Subcutaneous abdominal adipose tissue (tissue), 5 donors: Measurements from ENCODE around the gene MRPS25.

Experiments
- H3K27ac ChIP-seq: one replicate; pipeline ENCODE4 v1.7.0; 2013; ENCODE audit warnings: low read depth, mild to moderate bottlenecking, inconsistent platforms, low read length, moderate library complexity
- H3K27me3 ChIP-seq, 5 donors: one replicate each; pipeline ENCODE4 v1.7.0; 2013; ENCODE audit warnings: low read length in 5 of 5, inconsistent platforms in 1 of 5; ENCODE audit not compliant: control insufficient read depth in 5 of 5, insufficient read depth in 4 of 5
- H3K36me3 ChIP-seq, 5 donors: one replicate each; pipeline ENCODE4 v1.7.0; 2013; ENCODE audit warnings: low read length in 5 of 5; ENCODE audit not compliant: control insufficient read depth in 5 of 5, insufficient read depth in 5 of 5
- H3K4me1 ChIP-seq, 5 donors: one replicate each; pipeline ENCODE4 v1.7.0; 2013; ENCODE audit warnings: low read length in 5 of 5, mild to moderate bottlenecking in 3 of 5, moderate library complexity in 1 of 5; ENCODE audit not compliant: control insufficient read depth in 5 of 5, insufficient read depth in 5 of 5
- H3K4me3 ChIP-seq, 5 donors: one replicate each; pipeline ENCODE4 v1.7.0; 2013; ENCODE audit warnings: low read length in 5 of 5, low read depth in 1 of 5
- H3K9ac ChIP-seq, 5 donors: one replicate each; pipeline ENCODE4 v1.7.0; 2013; ENCODE audit warnings: low read length in 5 of 5, mild to moderate bottlenecking in 4 of 5, moderate library complexity in 3 of 5
- H3K9me3 ChIP-seq, 5 donors: one replicate each; pipeline ENCODE4 v1.7.0; 2013; ENCODE audit warnings: low read length in 5 of 5; ENCODE audit not compliant: control insufficient read depth in 5 of 5
- donor health status: healthy.
- donor health status: healthy.
- donor health status: healthy.
- donor health status: healthy.
- donor health status: healthy.

The MRPS25 gene

GRCh38 chr3:15086699-15087098 lies 21.6 kb upstream of the MRPS25 start:
- no peak overlapping the region for H3K4me3 ChIP-seq
- no peaks in the 10 kb centered on the region for H3K4me1 ChIP-seq
- no peak overlapping the region for H3K9ac ChIP-seq
- no peaks in the 10 kb centered on the region for H3K27me3 ChIP-seq
- H3K27ac ChIP-seq = no peak overlapping the region
- H3K36me3 ChIP-seq = peaks cover 37 to 83% (median 60%) of the 10 kb centered on the region in 5 donors
- H3K9me3 ChIP-seq = no peaks in the 10 kb centered on the region

GRCh38 chr3:15086263-15086662 lies 21.1 kb upstream of the MRPS25 start:
- H3K27ac ChIP-seq = no peak overlapping the region
- peaks cover 41 to 83% (median 61%) of the 10 kb centered on the region in 5 donors for H3K36me3 ChIP-seq
- H3K4me3 ChIP-seq = no peak overlapping the region
- no peaks in the 10 kb centered on the region for H3K27me3 ChIP-seq
- no peaks in the 10 kb centered on the region for H3K9me3 ChIP-seq
- H3K4me1 ChIP-seq = no peaks in the 10 kb centered on the region
- no peak overlapping the region for H3K9ac ChIP-seq

- Histone ChIP-seq H3K27ac (no peak overlapping the region), H3K36me3 (peaks cover 43 to 93% (median 74%) of the 10 kb centered on the region in 5 donors)
Observed at GRCh38 chr3:15083252-15083651, 18.1 kb upstream of the MRPS25 start.

GRCh38 chr3:15081960-15082664 lies 17.0 kb upstream of the MRPS25 start:
- Histone ChIP-seq H3K27ac (no peak overlapping the region), H3K36me3 (peaks cover 53 to 96% (median 86%) of the 10 kb centered on the region in 5 donors), H3K9me3 (no peaks in the 10 kb centered on the region), H3K9ac (no peak overlapping the region), H3K4me3 (no peak overlapping the region), H3K4me1 (no peaks in the 10 kb centered on the region), H3K27me3 (no peaks in the 10 kb centered on the region)

More at GRCh38 chr3:15083252-15083651, 18.1 kb upstream of the MRPS25 start:
- H3K9me3 ChIP-seq = no peaks in the 10 kb centered on the region
- no peak overlapping the region for H3K9ac ChIP-seq
- no peaks in the 10 kb centered on the region for H3K27me3 ChIP-seq
- no peak overlapping the region for H3K4me3 ChIP-seq
- H3K4me1 ChIP-seq = no peaks in the 10 kb centered on the region

GRCh38 chr3:15079091-15079490 lies 14.0 kb upstream of the MRPS25 start:
- H3K9ac ChIP-seq = no peak overlapping the region
- H3K27me3 ChIP-seq = no peaks in the 10 kb centered on the region
- H3K4me1 ChIP-seq = peaks cover 0 to 4% (median 0%) of the 10 kb centered on the region in 5 donors
- H3K9me3 ChIP-seq = no peaks in the 10 kb centered on the region
- no peak overlapping the region for H3K27ac ChIP-seq
- H3K36me3 ChIP-seq = peaks cover 53 to 97% (median 93%) of the 10 kb centered on the region in 5 donors
- no peak overlapping the region for H3K4me3 ChIP-seq

- Histone ChIP-seq H3K36me3 (peaks cover 45 to 79% (median 73%) of the 10 kb centered on the region in 5 donors), H3K27me3 (no peaks in the 10 kb centered on the region), H3K27ac (no peak overlapping the region), H3K4me3 (no peak overlapping the region), H3K9ac (no peak overlapping the region), H3K9me3 (no peaks in the 10 kb centered on the region), H3K4me1 (peaks cover 0 to 4% (median 0%) of the 10 kb centered on the region in 5 donors)
Observed at GRCh38 chr3:15074500-15074899, 9.4 kb upstream of the MRPS25 start.

GRCh38 chr3:15071699-15072098 lies 6.6 kb upstream of the MRPS25 start:
- Histone ChIP-seq H3K4me1 (peaks cover 0 to 4% (median 0%) of the 10 kb centered on the region in 5 donors), H3K27me3 (no peaks in the 10 kb centered on the region), H3K4me3 (no peak overlapping the region), H3K27ac (no peak overlapping the region), H3K9me3 (no peaks in the 10 kb centered on the region), H3K36me3 (peaks cover 23 to 54% (median 48%) of the 10 kb centered on the region in 5 donors), H3K9ac (no peak overlapping the region)

- H3K4me3 ChIP-seq = no peak overlapping the region
- H3K9me3 ChIP-seq = no peaks in the 10 kb centered on the region
- peaks cover 8 to 31% (median 26%) of the 10 kb centered on the region in 5 donors for H3K36me3 ChIP-seq
- no peak overlapping the region for H3K9ac ChIP-seq
- no peak overlapping the region for H3K27ac ChIP-seq
- H3K27me3 ChIP-seq = no peaks in the 10 kb centered on the region
- peaks cover 0 to 12% (median 9%) of the 10 kb centered on the region in 5 donors for H3K4me1 ChIP-seq
Observed at GRCh38 chr3:15069441-15069840, 4.3 kb upstream of the MRPS25 start.

GRCh38 chr3:15066467-15066866 lies 1.4 kb upstream of the MRPS25 start:
- H3K9ac ChIP-seq = no peak overlapping the region
- H3K9me3 ChIP-seq = no peaks in the 10 kb centered on the region
- no peak overlapping the region for H3K4me3 ChIP-seq
- H3K4me1 ChIP-seq = peaks cover 3 to 29% (median 26%) of the 10 kb centered on the region in 5 donors
- H3K36me3 ChIP-seq = peaks cover 4 to 8% (median 5%) of the 10 kb centered on the region in 5 donors
- H3K27me3 ChIP-seq = no peaks in the 10 kb centered on the region
- H3K27ac ChIP-seq = no peak overlapping the region

- Histone ChIP-seq H3K9ac (peak overlapping the region; percentile 44 to 98 (median 86)), H3K9me3 (no peaks in the 10 kb centered on the region), H3K36me3 (peaks cover 0 to 4% (median 2%) of the 10 kb centered on the region in 5 donors), H3K4me3 (peak overlapping the region; percentile 78 to 95 (median 90)), H3K27ac (peak overlapping the region; percentile 82), H3K4me1 (peaks cover 3 to 29% (median 26%) of the 10 kb centered on the region in 5 donors), H3K27me3 (no peaks in the 10 kb centered on the region)
Observed at GRCh38 chr3:15065550-15066007, 464 bp upstream of the MRPS25 start.
